Smooth muscle cell (in vitro differentiated cells): ENCODE results near the gene L1CAM. TPM values are rescaled to one million over a fixed set of nuclear protein-coding genes. Genes with fewer than 3 reads are reported as not detected.

Experiments used
- DNase-seq: peaks from one replicate; lab custom pipeline; 2025; ENCODE audit not compliant: unreplicated experiment; lab: John Stamatoyannopoulos, UW
- H2AFZ ChIP-seq: fragments of 200-600 bp; sonication (generic); 2 replicates; pipeline ENCODE4 v1.6.0; 2016; ENCODE audit warnings: antibody characterized with exemption, low read depth, mild to moderate bottlenecking
- H3F3A ChIP-seq: fragments of 200-600 bp; sonication (generic); 2 replicates; pipeline ENCODE4 v1.6.0; 2017; ENCODE audit warnings: antibody characterized with exemption, low read depth
- H3K27ac ChIP-seq: fragments of 200-600 bp; sonication (generic); 2 replicates; pipeline ENCODE4 v1.5.1; 2016; ENCODE audit warnings: low read depth, mild to moderate bottlenecking
- H3K27me3 ChIP-seq: fragments of 200-600 bp; sonication (generic); 2 replicates; pipeline ENCODE4 v1.6.1; 2016; ENCODE audit warnings: low read depth, mild to moderate bottlenecking
- H3K36me3 ChIP-seq: fragments of 200-600 bp; sonication (generic); 2 replicates; pipeline ENCODE4 v1.5.1; 2016; ENCODE audit warnings: low read depth
- H3K4me1 ChIP-seq: fragments of 200-600 bp; sonication (generic); 2 replicates; pipeline ENCODE4 v1.5.1; 2016; ENCODE audit warnings: low read depth
- H3K4me2 ChIP-seq: fragments of 200-600 bp; sonication (generic); 2 replicates; pipeline ENCODE4 v1.6.0; 2016; ENCODE audit warnings: mild to moderate bottlenecking
- H3K4me3 ChIP-seq: fragments of 200-600 bp; sonication (generic); 2 replicates; pipeline ENCODE4 v1.5.1; 2016; ENCODE audit warnings: mild to moderate bottlenecking
- H3K79me2 ChIP-seq: fragments of 200-600 bp; sonication (generic); 2 replicates; pipeline ENCODE4 v1.6.0; 2016; ENCODE audit warnings: low read depth, mild to moderate bottlenecking
- H3K9ac ChIP-seq: fragments of 200-600 bp; sonication (generic); 2 replicates; pipeline ENCODE4 v1.6.0; 2016; ENCODE audit warnings: low read depth
- H3K9me3 ChIP-seq: fragments of 200-600 bp; sonication (generic); replicated peaks from 2 replicates; pipeline ENCODE4 v1.5.1; 2016; ENCODE audit warnings: low read depth
- H4K20me1 ChIP-seq: fragments of 200-600 bp; sonication (generic); 2 replicates; pipeline ENCODE4 v1.6.0; 2016; ENCODE audit warnings: low read depth
- CTCF ChIP-seq: fragments of 200-600 bp; sonication (generic); IDR thresholded peaks from 2 replicates; pipeline ENCODE4 v1.5.1; 2017; ENCODE audit warnings: borderline replicate concordance, mild to moderate bottlenecking, antibody characterized with exemption; ENCODE audit not compliant: insufficient read depth, poor library complexity, severe bottlenecking
- WGBS: methylation state at CpG from one replicate; pipeline ENCODE4 v1.1.7; 2016; ENCODE audit warnings: low lambda C conversion rate; 5-methylcytosine and 5-hydroxymethylcytosine counted together
- polyA plus RNA-seq: library from polyadenylated mRNA; unstranded; fragments of >200 nt; fragmentation: Nextera tagmentation; extraction: Ambion mirVana; gene quantifications from 2 replicates; pipeline ENCODE4 v1.2.1, GENCODE V29; 2016
- total RNA-seq: library from RNA; depleted of rRNA; stranded (reverse); fragments of >200 nt; gene quantifications from 2 replicates; pipeline ENCODE4 v1.2.3, GENCODE V29; 2014

Gene L1CAM
- total and polyA plus RNA-seq, 2 experiments from 2014 or later, result 27.2 to 68.7 TPM

GRCh38 chrX:153829549-153829798, 56.5 kb downstream of the L1CAM start:
- Histone ChIP-seq H3K79me2 (no peaks in the 10 kb centered on the region), H3F3A (no peaks in the 10 kb centered on the region), H3K4me2 (peak overlapping the region; percentile 84), H2AFZ (no peak overlapping the region), H3K36me3 (no peaks in the 10 kb centered on the region), H3K9me3 (no peaks in the 10 kb centered on the region), H3K4me3 (peak overlapping the region; percentile 41), H3K9ac (no peak overlapping the region), H3K4me1 (peaks cover 6% of the 10 kb centered on the region), H4K20me1 (no peaks in the 10 kb centered on the region), H3K27ac (no peak overlapping the region), H3K27me3 (peaks cover 5% of the 10 kb centered on the region)
- DNase-seq, result no peak
- no peak for TF ChIP-seq CTCF
- 47% methylated on average over 20 of the region's 27 CpGs for WGBS

DNA sequence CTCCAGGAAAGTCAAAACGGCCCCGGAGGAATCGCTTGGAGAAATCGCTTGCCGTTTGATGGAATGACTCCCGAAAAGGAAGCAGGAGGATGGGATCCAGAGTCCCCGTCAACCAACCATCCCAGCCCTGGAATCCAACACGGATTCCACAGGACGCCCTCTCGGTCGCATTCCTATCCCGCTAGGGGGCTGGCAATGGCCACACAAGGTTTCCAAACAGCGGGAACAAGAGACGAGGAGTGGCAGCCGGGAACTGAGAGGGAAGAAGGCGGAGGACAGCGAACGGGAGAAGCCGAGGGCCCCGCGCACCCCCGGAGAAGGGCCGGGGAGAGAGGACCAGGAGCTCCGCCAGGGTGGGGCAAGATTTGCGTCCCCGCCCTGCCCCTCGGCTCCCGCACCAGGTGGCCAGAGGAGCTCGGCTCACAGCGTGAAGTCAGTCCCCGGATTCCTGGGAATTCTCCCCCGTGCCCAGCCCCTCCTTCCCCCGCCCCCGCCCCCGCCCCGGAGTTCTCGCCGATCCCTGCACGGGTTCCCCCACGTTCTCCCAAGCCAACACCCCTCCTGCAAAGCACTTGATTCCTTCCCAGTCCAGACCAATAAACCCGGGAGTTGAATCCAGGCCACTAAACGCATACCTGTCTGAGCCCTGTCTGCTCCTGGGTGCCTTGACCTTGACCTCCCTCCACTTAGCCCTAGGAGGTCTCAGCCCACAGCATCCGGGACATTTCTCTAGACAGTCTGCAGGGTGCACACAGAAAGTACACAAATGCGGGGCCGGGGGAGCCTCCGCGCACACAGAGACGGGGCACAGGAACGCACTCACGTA, 57.0 kb downstream of the L1CAM start:
- TF ChIP-seq CTCF, result no peak
- Histone ChIP-seq H3K4me3 (peak overlapping the region; percentile 41), H3K27ac (no peak overlapping the region), H3K4me2 (peak overlapping the region; percentile 84), H3K79me2 (no peaks in the 10 kb centered on the region), H4K20me1 (no peaks in the 10 kb centered on the region), H3F3A (no peaks in the 10 kb centered on the region), H2AFZ (peak overlapping the region; percentile 30), H3K36me3 (no peaks in the 10 kb centered on the region), H3K27me3 (peaks cover 5% of the 10 kb centered on the region), H3K9ac (no peak overlapping the region), H3K9me3 (no peaks in the 10 kb centered on the region), H3K4me1 (peaks cover 6% of the 10 kb centered on the region)
- no peak for DNase-seq
- 43% methylated on average over 45 of the region's 50 CpGs for WGBS

GRCh38 chrX:153828308-153828707, 57.7 kb downstream of the L1CAM start:
- Histone ChIP-seq H3K79me2 (no peaks in the 10 kb centered on the region), H3K4me2 (peak overlapping the region; percentile 84), H2AFZ (peak overlapping the region; percentile 30), H3K9me3 (no peaks in the 10 kb centered on the region), H3K27ac (no peak overlapping the region), H3K9ac (no peak overlapping the region), H3K4me3 (peak overlapping the region; percentile 41), H3F3A (no peaks in the 10 kb centered on the region), H3K4me1 (peaks cover 6% of the 10 kb centered on the region), H4K20me1 (no peaks in the 10 kb centered on the region), H3K27me3 (peaks cover 5% of the 10 kb centered on the region), H3K36me3 (no peaks in the 10 kb centered on the region)
- TF ChIP-seq CTCF, result no peak
- 40% methylated on average over 17 of the region's 17 CpGs for WGBS
- DNase-seq, result no peak

GRCh38 chrX:153827903-153828302, 58.1 kb downstream of the L1CAM start:
- no peaks in the 10 kb centered on the region for H3K9me3 ChIP-seq
- peaks cover 6% of the 10 kb centered on the region for H3K4me1 ChIP-seq
- no peak overlapping the region for H3K9ac ChIP-seq
- 77% methylated on average over 9 of the region's 9 CpGs for WGBS
- H3F3A ChIP-seq, result no peaks in the 10 kb centered on the region
- H2AFZ ChIP-seq, result no peak overlapping the region
- no peak overlapping the region for H3K27ac ChIP-seq
- no peaks in the 10 kb centered on the region for H3K79me2 ChIP-seq
- H3K4me3 ChIP-seq, result no peak overlapping the region
- no peak for DNase-seq
- TF ChIP-seq CTCF, result no peak
- H3K27me3 ChIP-seq, result peaks cover 5% of the 10 kb centered on the region
- H3K36me3 ChIP-seq, result no peaks in the 10 kb centered on the region
- H4K20me1 ChIP-seq, result no peaks in the 10 kb centered on the region
- no peak overlapping the region for H3K4me2 ChIP-seq
